Erythroblast (primary cell): ENCODE data around the gene HS1BP3.

Experiments used
- GATA1 ChIP-seq: IDR thresholded peaks from 2 replicates; pipeline ENCODE4 v1.6.1; 2011; ENCODE audit warnings: low read depth, mild to moderate bottlenecking, control low read depth, low read length, moderate library complexity
- POLR2A ChIP-seq: IDR thresholded peaks from 2 replicates; pipeline ENCODE4 v1.6.1; 2011; ENCODE audit warnings: mild to moderate bottlenecking, low read length

DNA sequence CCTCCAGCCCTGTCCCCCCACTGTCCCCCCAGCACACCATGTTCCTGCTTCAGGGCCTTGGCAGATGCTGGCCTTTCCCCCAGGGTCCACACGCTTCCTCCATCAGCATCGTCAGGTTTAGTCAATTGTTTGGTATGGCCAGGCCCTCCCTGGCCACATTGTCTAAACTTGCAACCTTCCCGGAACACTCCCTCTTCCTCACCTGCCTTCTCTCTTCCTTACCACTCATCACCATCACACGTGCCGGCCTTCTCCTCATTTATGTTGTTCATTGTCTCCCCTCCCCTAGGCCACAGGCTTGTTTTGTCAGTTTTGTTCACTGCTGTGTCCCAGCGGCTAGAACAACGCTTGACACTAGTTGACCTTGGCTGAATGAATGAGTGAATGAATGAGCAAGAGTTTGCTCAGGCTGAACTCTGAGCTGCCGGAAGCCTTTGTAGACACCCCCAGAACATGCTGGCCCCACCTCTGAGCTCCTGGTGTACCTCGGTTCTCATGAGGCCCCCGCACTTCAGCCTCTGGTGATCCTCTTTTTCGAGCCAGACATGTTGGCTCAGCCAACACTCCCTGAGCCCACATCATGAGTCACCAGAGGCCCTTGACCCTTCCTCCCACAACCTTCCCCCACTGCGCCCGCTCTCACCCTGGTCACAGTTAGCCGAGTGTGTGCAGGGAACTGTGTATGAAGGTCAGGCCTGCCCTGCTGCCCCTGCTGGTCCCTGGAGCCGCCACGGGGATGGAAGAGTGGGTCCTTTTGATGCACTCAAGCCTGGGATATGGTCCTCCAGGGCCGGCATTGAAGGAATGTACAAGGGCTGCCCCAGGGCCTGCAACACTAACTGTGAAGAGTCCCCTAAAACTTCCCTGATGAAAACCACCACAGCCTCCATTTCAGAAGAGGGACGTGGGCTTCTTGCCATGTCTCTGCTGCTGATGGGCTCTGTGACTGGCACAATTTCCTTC is 57.5 kb downstream of the HS1BP3 start:
- TF ChIP-seq POLR2A, result no peak
- TF ChIP-seq GATA1, result no peak
